Lower leg skin (tissue), 3 donors: Measurements from ENCODE around the gene MT1F.

Experiments used
- CTCF ChIP-seq, 3 donors: fragments of 450-650 bp; IDR thresholded peaks; one replicate each; pipeline ENCODE4 v1.5.1; 2016; ENCODE audit warnings: antibody characterized with exemption in 3 of 3, mild to moderate bottlenecking in 3 of 3, moderate library complexity in 2 of 3
- POLR2A ChIP-seq, 2 donors: fragments of 450-650 bp; IDR thresholded peaks; one replicate each; pipeline ENCODE4 v1.6.1; 2016 to 2017; ENCODE audit warnings: antibody characterized with exemption in 2 of 2, mild to moderate bottlenecking in 1 of 2, moderate library complexity in 1 of 2

- TF ChIP-seq CTCF (IDR thresholded peaks at IDR 0.05) (no peak), POLR2A (IDR thresholded peaks at IDR 0.05) (no peak)
Observed at GRCh38 chr16:56620339-56620897, 37.3 kb upstream of the MT1F start.
